Measurements from ENCODE around the gene SMIM29. TPM values are rescaled to one million over a fixed set of nuclear protein-coding genes. Genes with fewer than 3 reads are reported as not detected.
"Not testable (repeated sequence)": the region's sequence is repeated elsewhere in the genome, so short reads cannot be mapped to it uniquely, and the experiment has no call there.

The SMIM29 gene
- total RNA-seq, 4 donors from 2014 or later = 17.3 to 21.6 (median 18.2) TPM

- H3K9me3 ChIP-seq = peaks cover 0 to 6% (median 0%) of the 10 kb centered on the region in 3 donors
- no peak overlapping the region for H3K27ac ChIP-seq
- 71 to 82% methylated on average over 1 to 2 of the region's 2 CpGs for WGBS, 2 donors
- H3K36me3 ChIP-seq = no peaks in the 10 kb centered on the region
- no peak overlapping the region for H3K4me3 ChIP-seq
- no peak for DNase-seq
- TF ChIP-seq, protein P1, sequence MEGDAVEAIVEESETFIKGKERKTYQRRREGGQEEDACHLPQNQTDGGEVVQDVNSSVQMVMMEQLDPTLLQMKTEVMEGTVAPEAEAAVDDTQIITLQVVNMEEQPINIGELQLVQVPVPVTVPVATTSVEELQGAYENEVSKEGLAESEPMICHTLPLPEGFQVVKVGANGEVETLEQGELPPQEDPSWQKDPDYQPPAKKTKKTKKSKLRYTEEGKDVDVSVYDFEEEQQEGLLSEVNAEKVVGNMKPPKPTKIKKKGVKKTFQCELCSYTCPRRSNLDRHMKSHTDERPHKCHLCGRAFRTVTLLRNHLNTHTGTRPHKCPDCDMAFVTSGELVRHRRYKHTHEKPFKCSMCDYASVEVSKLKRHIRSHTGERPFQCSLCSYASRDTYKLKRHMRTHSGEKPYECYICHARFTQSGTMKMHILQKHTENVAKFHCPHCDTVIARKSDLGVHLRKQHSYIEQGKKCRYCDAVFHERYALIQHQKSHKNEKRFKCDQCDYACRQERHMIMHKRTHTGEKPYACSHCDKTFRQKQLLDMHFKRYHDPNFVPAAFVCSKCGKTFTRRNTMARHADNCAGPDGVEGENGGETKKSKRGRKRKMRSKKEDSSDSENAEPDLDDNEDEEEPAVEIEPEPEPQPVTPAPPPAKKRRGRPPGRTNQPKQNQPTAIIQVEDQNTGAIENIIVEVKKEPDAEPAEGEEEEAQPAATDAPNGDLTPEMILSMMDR (IDR thresholded peaks at IDR 0.05) = no peak
- no peak for TF ChIP-seq POLR2A (IDR thresholded peaks at IDR 0.05)
- H3K27me3 ChIP-seq = no peaks in the 10 kb centered on the region
- peaks cover 0 to 5% (median 0%) of the 10 kb centered on the region in 3 donors for H3K4me1 ChIP-seq
- intact Hi-C loops (cut with DNase I) = no loop called here
Measured at GRCh38 chr6:34267746-34268145, 18.9 kb upstream of the SMIM29 start.

GRCh38 chr6:34263484-34263883, 14.7 kb upstream of the SMIM29 start:
- H3K27me3 ChIP-seq; H3K4me3 ChIP-seq; H3K36me3 ChIP-seq; H3K9me3 ChIP-seq; intact Hi-C loops (cut with DNase I); DNase-seq; H3K4me1 ChIP-seq; H3K27ac ChIP-seq: not testable (repeated sequence)
- whole genome bisulfite sequencing, 2 donors = 86 to 87% methylated on average over 10 to 12 of the region's 23 CpGs

GRCh38 chr6:34260576-34261267, 11.9 kb upstream of the SMIM29 start:
- intact Hi-C loops (cut with DNase I) = no loop called here
- 81 to 82% methylated on average over 12 to 13 of the region's 17 CpGs for WGBS, 2 donors
- H3K27ac ChIP-seq = no peak overlapping the region
- TF ChIP-seq, protein P1 (IDR thresholded peaks at IDR 0.05) = no peak
- no peaks in the 10 kb centered on the region for H3K27me3 ChIP-seq
- no peak overlapping the region for H3K4me3 ChIP-seq
- H3K9me3 ChIP-seq = peaks cover 0 to 6% (median 0%) of the 10 kb centered on the region in 3 donors
- DNase-seq = no peak
- no peaks in the 10 kb centered on the region for H3K4me1 ChIP-seq
- no peaks in the 10 kb centered on the region for H3K36me3 ChIP-seq

DNA sequence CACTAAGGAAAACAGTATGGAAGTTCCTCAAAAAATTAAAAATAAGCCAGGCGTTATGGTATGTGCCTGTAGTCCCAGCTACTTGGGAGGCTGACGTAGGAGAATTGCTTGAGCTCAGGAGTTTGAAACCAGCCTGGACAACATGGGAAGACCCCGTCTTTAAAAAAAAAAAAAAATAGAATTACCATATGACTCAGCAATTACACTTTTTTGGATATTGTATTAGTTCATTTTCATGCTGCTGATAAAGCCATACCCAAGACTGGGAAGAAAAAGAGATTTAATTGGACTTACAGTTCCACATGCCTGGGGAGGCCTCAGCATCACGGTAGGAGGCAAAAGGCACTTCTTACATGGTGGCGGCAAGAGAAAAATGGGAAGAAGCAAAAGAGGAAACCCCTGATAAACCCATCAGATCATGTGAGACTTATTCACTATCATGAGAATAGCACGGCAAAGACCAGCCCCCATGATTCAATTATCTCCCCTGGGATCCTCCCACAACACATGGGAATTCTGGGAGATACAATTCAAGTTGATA, 10.8 kb upstream of the SMIM29 start:
- no peak overlapping the region for H3K4me3 ChIP-seq
- intact Hi-C loops (cut with DNase I) = no loop called here
- no peak overlapping the region for H3K27ac ChIP-seq
- WGBS, 2 donors = 79 to 80% methylated on average over 6 of the region's 6 CpGs
- H3K9me3 ChIP-seq = peaks cover 0 to 6% (median 0%) of the 10 kb centered on the region in 3 donors
- TF ChIP-seq, protein P1 (IDR thresholded peaks at IDR 0.05) = no peak
- TF ChIP-seq POLR2A (IDR thresholded peaks at IDR 0.05) = no peak
- H3K36me3 ChIP-seq = no peaks in the 10 kb centered on the region
- no peak for DNase-seq
- no peaks in the 10 kb centered on the region for H3K4me1 ChIP-seq
- H3K27me3 ChIP-seq = no peaks in the 10 kb centered on the region

DNA sequence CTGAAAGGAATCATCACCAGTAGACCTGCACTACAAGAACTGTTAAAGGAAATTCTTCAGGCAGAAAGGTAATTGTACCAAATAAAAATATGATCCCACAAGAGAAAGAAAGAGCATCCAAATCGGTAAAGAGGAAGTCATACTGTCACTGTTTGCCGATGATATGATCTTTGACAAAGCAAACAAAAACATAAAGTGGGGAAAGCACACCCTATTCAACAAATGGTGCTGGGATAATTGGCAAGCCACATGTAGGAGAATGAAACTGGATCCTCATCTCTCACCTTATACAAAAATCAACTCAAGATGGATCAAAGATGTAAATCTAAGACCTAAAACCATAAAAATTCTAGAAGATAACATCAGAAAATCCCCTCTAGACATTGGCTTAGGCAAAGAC, 3.6 kb upstream of the SMIM29 start:
- not testable (repeated sequence) for H3K9me3 ChIP-seq, DNase-seq, H3K4me3 ChIP-seq, H3K27me3 ChIP-seq, H3K27ac ChIP-seq, H3K36me3 ChIP-seq
- 55 to 64% methylated on average over 2 of the region's 2 CpGs for WGBS, 2 donors
- H3K4me1 ChIP-seq = peaks cover 18 to 26% (median 20%) of the 10 kb centered on the region in 3 donors
- intact Hi-C loops (cut with DNase I) = loop anchor here (5.0 kb wide), 1 partner anchor 165 kb away; no protein-coding TSS in a partner anchor

DNA sequence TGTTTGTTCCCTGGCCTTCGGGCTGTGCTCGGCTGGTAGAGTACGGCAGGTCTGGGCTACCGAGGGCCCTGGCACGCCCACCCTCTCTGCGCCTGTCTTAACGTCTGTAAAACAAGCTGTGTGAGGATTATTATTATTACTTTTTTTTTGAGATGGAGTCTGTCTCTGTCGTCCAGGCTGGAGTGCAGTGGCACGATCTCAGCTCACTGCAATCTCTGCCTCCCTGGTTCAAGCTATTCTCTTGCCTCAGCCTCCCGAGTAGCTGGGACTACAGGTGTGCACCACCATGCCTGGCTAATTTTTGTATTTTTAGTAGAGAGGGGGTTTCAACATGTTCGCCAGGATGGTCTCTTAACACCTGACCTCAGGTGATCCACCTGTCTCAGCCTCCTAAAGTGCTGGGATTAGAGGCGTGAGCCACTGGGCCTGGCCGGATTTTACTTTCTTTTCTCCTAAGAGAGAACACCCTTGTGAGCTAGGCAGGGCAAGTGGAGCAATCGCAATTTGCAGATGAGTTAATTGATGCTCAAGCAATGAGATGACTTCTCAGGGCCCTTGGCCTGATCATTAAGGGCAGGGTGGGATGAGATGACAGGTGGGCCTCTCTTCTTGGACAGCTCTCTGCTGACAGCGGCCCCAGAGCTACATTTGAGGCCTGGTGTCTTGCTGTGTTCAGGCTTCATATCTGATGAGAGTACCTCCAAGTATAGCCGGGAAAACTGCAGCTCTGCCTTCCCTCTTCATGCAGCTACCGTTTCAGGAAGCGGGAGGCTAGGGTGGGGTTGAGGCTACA, 859 bp upstream of the SMIM29 start:
- no peak for TF ChIP-seq POLR2A (IDR thresholded peaks at IDR 0.05)
- TF ChIP-seq, protein P1 (IDR thresholded peaks at IDR 0.05) = no peak
- 37 to 41% methylated on average over 8 to 15 of the region's 18 CpGs for WGBS, 2 donors
- Histone ChIP-seq H3K9me3 (no peaks in the 10 kb centered on the region), H3K4me3 (peak overlapping the region; percentile 69 to 90 (median 76)), H3K27ac (peak overlapping the region; percentile 91 to 94 (median 94)), H3K4me1 (peaks cover 24 to 53% (median 25%) of the 10 kb centered on the region in 3 donors), H3K36me3 (peaks cover 0 to 19% (median 0%) of the 10 kb centered on the region in 3 donors), H3K27me3 (no peaks in the 10 kb centered on the region)
- DNase-seq = no peak
- intact Hi-C loops (cut with DNase I) = loop anchor here (5.0 kb wide), 1 partner anchor 168 kb away; no protein-coding TSS in a partner anchor

Measured in esophagus squamous epithelium (tissue), 5 donors.